ENCODE data around the gene HSP90AA1.
"Not testable (repeated sequence)": the region's sequence is repeated elsewhere in the genome, so short reads cannot be mapped to it uniquely, and the experiment has no call there.

Gene HSP90AA1

GRCh38 chr14:102095231-102095870 is 8.5 kb upstream of the HSP90AA1 start:
- DNase-seq (ENCODE audit: low read depth in 2 of 2) = no peak

GRCh38 chr14:102094101-102094500 is 7.3 kb upstream of the HSP90AA1 start:
- DNase-seq (ENCODE audit: low read depth in 2 of 2) = no peak

DNA sequence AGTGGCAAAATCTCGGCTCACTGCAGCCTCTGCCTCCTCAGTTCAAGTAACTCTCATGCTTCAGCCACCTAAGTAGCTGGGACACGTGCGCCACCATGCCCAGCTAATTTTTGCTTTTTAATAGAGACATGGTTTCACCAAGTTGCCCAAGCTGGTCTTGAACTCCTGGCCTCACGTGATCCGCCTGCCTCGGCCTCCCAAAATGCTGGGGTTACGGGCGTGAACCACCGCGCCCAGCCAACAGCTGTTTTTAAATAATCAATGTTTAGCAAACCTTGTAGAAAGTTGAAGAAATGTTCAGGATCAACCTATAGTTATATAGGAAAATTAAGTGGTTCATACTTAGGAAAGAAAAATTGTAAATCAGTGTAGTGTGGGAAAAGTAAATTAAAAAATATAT is 6.0 kb upstream of the HSP90AA1 start:
- no peak for DNase-seq (ENCODE audit: low read depth in 2 of 2)

DNA sequence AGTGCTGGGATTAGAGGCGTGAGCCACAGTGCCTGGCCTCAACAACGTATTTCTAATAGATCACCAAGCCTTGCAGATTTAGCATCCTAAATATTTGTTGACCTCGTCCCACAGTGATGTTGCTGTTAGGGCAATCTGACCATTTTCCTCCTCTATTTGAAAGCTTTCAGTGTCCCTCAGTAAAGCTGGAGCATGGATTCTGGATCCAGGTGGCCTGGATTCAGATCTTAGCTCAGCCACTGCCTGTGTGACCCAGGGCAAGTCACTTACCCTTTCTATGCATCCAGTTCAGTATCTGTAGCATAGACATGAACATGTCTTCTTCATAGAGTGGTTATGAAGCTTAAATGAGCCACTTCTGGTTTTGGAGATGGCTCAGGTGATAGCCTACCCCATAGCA is 3.9 kb upstream of the HSP90AA1 start:
- no peak for DNase-seq (ENCODE audit: low read depth in 2 of 2)

- DNase-seq (ENCODE audit: low read depth in 2 of 2) = no peak
Observed at GRCh38 chr14:102089621-102090343, 2.9 kb upstream of the HSP90AA1 start.

DNA sequence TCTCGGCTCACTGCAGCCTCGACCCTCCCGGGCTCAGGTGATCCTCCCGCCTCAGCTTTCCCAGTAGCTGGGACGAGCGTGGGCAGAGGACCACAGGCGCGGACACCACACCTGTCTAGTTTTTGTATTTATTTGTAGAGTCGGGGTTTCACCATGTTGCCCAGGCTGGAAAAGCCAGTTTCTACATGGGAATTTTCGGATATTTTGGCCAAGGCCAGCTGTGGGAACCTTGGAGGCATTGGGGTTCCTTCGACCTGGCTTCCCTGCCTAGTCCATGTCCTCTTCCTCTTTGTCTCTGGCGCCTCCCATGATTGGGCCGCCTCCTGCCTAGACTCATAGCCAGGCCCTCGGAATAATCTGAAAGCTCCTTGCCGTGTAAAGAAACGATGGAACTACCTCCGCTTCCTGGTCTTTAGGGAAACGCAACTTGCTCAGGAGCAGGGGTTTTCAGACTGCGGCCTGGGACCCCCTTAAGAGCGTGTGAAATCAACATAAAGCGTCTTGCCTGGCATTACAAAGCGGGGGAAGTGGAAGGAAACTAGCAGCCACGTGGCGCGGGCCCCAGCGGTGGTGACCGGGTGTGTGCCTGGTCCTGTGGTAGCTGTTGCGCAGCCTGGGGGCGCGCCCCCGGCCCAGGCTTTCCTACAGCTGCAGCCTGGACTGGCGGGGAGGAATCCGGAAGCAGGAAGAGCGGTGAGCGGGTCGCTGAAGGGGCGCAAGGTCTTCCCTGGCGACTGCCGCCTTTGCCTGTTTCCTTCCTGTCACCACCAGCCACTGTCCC is 1.4 kb upstream of the HSP90AA1 start:
- peak; percentile 50 to 52 for DNase-seq (ENCODE audit: low read depth in 2 of 2)

GRCh38 chr14:102087762-102088011 is 843 bp upstream of the HSP90AA1 start:
- no peak for DNase-seq (ENCODE audit: low read depth in 2 of 2)

GRCh38 chr14:102086709-102086971 is 204 bp downstream of the HSP90AA1 start:
- no peak for DNase-seq (ENCODE audit: low read depth in 2 of 2)

DNA sequence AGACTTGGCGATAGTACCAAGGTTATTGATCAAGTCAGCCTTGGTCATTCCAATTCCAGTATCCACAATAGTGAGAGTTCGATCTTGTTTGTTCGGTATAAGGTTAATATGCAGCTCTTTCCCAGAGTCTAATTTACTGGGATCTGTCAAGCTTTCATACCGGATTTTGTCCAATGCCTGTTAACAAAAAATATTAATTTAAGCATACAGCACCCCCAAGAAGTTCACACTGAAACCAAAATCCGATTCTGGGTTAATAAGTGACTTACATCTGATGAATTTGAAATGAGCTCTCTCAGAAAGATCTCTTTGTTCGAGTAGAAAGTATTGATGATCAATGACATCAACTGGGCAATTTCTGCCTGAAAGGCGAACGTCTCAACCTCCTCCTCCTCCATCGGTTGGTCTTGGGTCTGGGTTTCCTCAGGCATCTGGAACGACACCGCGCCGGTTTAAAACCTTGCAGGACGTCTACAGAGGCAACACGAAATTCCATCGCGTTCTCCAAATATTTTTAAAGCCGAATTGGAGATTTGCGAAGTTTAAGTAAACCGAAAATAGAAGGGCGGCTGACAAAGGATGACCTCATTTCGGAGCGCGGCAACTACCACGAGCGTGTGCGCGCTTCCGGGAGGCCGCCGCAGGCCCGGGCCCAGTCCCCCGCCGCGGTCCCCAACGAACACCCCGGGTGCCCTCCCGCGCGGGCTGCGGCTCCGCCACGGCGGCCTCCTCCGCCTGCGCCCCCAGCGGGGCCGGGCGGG is 716 bp downstream of the HSP90AA1 start:
- DNase-seq (ENCODE audit: low read depth in 2 of 2) = peak; percentile 40 to 47

GRCh38 chr14:102085488-102085887 is 1.4 kb downstream of the HSP90AA1 start:
- DNase-seq (ENCODE audit: low read depth in 2 of 2) = no peak

- DNase-seq (ENCODE audit: low read depth in 2 of 2) = no peak
Observed at GRCh38 chr14:102084931-102085330, 1.9 kb downstream of the HSP90AA1 start.

GRCh38 chr14:102084522-102084921 is 2.3 kb downstream of the HSP90AA1 start:
- DNase-seq (ENCODE audit: low read depth in 2 of 2) = not testable (repeated sequence)

- no peak for DNase-seq (ENCODE audit: low read depth in 2 of 2)
Observed at GRCh38 chr14:102081231-102082080, 5.4 kb downstream of the HSP90AA1 start.

DNA sequence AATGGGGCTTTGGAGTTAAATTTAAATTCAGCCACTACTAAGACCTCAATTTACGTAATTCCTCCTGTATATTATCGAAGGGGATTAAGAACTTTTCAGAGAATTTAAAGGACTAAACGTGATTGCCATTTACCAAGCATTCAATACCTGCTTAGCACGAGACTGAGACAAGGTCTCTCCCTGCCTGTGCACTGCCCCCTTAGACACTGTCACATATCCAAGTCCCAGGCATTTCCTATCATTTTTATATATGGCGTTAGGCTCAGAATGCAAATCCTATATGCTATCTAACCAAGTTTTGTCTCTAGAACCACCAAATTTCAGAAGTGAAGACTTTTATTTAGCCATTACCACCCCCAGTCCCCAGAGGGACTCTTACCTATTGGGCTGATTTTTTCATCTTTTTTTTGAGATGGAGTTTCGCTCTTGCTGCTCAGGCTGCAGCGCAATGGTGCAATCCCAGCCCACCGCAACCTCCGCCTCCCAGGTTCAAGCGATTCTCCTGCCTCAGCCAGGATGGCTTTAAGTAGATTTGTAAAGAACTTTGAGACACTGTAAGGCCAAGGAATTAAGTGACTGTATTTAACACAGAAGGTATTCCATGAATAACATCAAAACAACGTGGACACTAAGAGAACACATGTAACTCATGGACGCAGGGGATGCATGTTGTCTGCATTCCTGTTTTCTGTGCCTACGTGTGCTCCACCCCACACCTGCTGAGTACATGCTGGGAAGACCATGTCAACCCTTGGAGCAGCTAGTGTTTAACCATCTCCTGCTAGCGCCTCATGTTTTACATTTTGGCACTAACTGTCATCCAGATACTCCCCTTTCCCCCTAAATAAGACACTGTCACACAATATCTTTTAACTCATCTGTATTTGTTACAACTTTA is 6.4 kb downstream of the HSP90AA1 start:
- DNase-seq (ENCODE audit: low read depth in 2 of 2) = no peak

- DNase-seq (ENCODE audit: low read depth in 2 of 2) = no peak
Observed at GRCh38 chr14:102079700-102079979, 7.2 kb downstream of the HSP90AA1 start.

GRCh38 chr14:102078831-102079699 is 7.8 kb downstream of the HSP90AA1 start:
- no peak for DNase-seq (ENCODE audit: low read depth in 2 of 2)

- DNase-seq (ENCODE audit: low read depth in 2 of 2) = not testable (repeated sequence)
Observed at GRCh38 chr14:102078361-102078791, 8.5 kb downstream of the HSP90AA1 start.

DNA sequence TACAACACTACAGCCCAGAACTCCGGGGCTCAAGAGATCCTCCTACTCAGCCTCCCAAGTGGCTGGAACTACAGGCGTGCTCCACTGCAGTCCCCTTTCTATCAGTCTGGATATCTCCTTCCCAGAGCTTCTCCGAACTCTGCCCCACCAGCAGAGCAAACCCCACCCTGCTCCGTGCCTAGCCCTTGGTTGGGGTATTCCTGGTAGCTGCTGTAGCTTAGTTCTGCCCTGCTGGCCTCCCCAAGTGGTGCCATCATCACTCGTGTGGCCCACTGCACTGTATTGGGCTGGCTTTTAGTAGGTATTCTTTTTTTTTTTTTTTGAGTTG is 9.5 kb downstream of the HSP90AA1 start:
- no peak for DNase-seq (ENCODE audit: low read depth in 2 of 2)

DNA sequence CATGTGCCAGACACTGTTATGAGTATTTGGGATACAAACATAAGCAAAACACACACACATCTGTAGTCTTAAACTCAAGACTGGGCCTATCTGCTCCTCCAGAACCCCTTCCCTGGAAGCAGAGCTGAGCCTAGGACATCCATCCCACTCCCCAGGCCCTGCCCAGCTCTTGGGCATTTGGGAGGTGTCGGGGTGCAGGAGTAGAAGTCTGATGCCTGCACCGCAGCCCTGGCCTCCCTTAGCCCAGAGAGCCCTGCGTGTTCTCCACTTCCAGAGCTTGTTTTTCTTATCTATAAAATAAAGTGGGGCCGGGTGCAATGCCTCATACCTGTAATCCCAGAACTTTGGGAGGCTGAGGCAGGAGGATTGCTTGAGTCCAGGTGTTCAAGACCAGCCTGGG is 11.7 kb downstream of the HSP90AA1 start:
- no peak for DNase-seq (ENCODE audit: low read depth in 2 of 2)

DNA sequence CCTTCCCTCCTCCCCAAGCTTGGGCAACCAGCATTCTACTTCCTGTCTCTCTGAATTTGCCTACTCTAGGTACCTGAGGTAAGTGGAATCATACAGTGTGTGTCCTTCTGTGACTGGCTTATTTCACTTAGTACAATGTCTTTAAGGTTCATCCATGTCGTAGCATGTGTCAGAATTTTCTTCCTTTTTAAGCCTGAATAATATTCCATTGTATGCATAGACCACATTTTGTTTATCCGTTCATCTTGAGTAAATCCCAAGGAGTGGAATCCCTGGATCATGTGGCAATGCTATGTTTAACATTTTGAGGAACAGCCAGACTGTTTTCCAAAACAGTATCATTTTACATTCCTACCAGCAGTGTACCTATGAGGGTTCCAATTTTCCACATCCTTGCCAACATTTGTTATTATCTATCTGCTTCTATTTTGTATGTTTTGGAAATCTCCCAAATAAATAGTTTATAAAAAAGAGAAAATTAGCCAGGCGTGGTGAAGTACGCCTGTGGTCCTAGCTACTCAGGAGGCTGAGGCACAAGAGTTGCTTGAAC is 12.4 kb downstream of the HSP90AA1 start:
- DNase-seq (ENCODE audit: low read depth in 2 of 2) = no peak

Data from activated CD8-positive, alpha-beta memory T cell treated with anti-CD3 and anti-CD28 coated beads for 4 hours (primary cell).